Osteoblast (primary cell): ENCODE data around the gene PAWR. TPM values are rescaled to one million over a fixed set of nuclear protein-coding genes. Genes with fewer than 3 reads are reported as not detected.

Experiments
- DNase-seq: peaks from one replicate; pipeline ENCODE4 v3.0.0; 2011; ENCODE audit warnings: low spot score, mixed read lengths; ENCODE audit not compliant: insufficient read length; ENCODE audit errors: missing footprints
- H2AFZ ChIP-seq: 2 replicates; pipeline ENCODE4 v1.6.0; 2011; ENCODE audit warnings: mild to moderate bottlenecking, low read length
- H3K27ac ChIP-seq: 2 replicates; pipeline ENCODE4 v1.5.1; 2011; ENCODE audit warnings: mild to moderate bottlenecking, low read depth, low read length, moderate library complexity
- H3K27me3 ChIP-seq: 2 replicates; pipeline ENCODE4 v1.6.0; 2012; ENCODE audit warnings: mild to moderate bottlenecking, control low read depth, inconsistent platforms, low read length, moderate library complexity; ENCODE audit not compliant: insufficient read depth
- H3K36me3 ChIP-seq: 2 replicates; pipeline ENCODE4 v1.5.1; 2011; ENCODE audit warnings: mild to moderate bottlenecking, low read length, control low read depth, moderate library complexity; ENCODE audit not compliant: insufficient read depth
- H3K4me1 ChIP-seq: 2 replicates; pipeline ENCODE4 v1.5.1; 2011; ENCODE audit warnings: mild to moderate bottlenecking, low read length, control low read depth, moderate library complexity; ENCODE audit not compliant: insufficient read depth
- H3K4me2 ChIP-seq: 2 replicates; pipeline ENCODE4 v1.6.0; 2011; ENCODE audit warnings: mild to moderate bottlenecking, low read length; ENCODE audit not compliant: insufficient read depth
- H3K4me3 ChIP-seq: fragments of 200-600 bp; sonication (generic); 3 replicates; pipeline ENCODE4 v1.5.1; 2012; ENCODE audit warnings: mild to moderate bottlenecking, low read length, inconsistent platforms; ENCODE audit not compliant: insufficient read depth
- H3K79me2 ChIP-seq: 2 replicates; pipeline ENCODE4 v1.6.0; 2012; ENCODE audit warnings: mild to moderate bottlenecking, low read length, control low read depth, inconsistent platforms; ENCODE audit not compliant: insufficient read depth
- H3K9me3 ChIP-seq: 2 replicates; pipeline ENCODE4 v1.5.1; 2011; ENCODE audit warnings: low read depth, low read length, control low read depth
- H4K20me1 ChIP-seq: 2 replicates; pipeline ENCODE4 v1.6.0; 2012; ENCODE audit warnings: mild to moderate bottlenecking, low read length, control low read depth; ENCODE audit not compliant: insufficient read depth
- CTCF ChIP-seq: IDR thresholded peaks from 2 replicates; pipeline ENCODE4 v1.5.1; 2011; ENCODE audit warnings: mild to moderate bottlenecking, low read depth, low read length, moderate library complexity; ENCODE audit errors: extremely low read depth
- total RNA-seq: library from RNA; depleted of rRNA; stranded (reverse); fragments of >200 nt; gene quantifications from 2 replicates; pipeline ENCODE4 v1.2.3, GENCODE V29; 2012

The PAWR gene
- total RNA-seq, 1 donor: 78.5 TPM

- Histone ChIP-seq H3K4me3 (no peak overlapping the region), H4K20me1 (peaks cover 10% of the 10 kb centered on the region), H3K9me3 (no peaks in the 10 kb centered on the region), H3K79me2 (peaks cover 95% of the 10 kb centered on the region), H3K4me2 (no peak overlapping the region), H2AFZ (no peak overlapping the region), H3K4me1 (peaks cover 17% of the 10 kb centered on the region), H3K27me3 (no peaks in the 10 kb centered on the region), H3K36me3 (peaks cover 21% of the 10 kb centered on the region), H3K27ac (no peak overlapping the region)
- no peak for TF ChIP-seq CTCF
- DNase-seq: no peak
Observed at GRCh38 chr12:79668113-79668512, 22.7 kb downstream of the PAWR start.

GRCh38 chr12:79665212-79665887 lies 25.4 kb downstream of the PAWR start:
- Histone ChIP-seq H3K36me3 (peaks cover 21% of the 10 kb centered on the region), H3K4me3 (no peak overlapping the region), H3K4me2 (no peak overlapping the region), H3K9me3 (no peaks in the 10 kb centered on the region), H4K20me1 (peaks cover 2% of the 10 kb centered on the region), H3K4me1 (peaks cover 19% of the 10 kb centered on the region), H3K79me2 (peaks cover 91% of the 10 kb centered on the region), H3K27ac (no peak overlapping the region), H3K27me3 (no peaks in the 10 kb centered on the region), H2AFZ (no peak overlapping the region)
- DNase-seq: no peak
- TF ChIP-seq CTCF: no peak

- no peak for DNase-seq
- H3K27me3 ChIP-seq: no peaks in the 10 kb centered on the region
- no peak for TF ChIP-seq CTCF
- peaks cover 2% of the 10 kb centered on the region for H4K20me1 ChIP-seq
- H2AFZ ChIP-seq: no peak overlapping the region
- no peak overlapping the region for H3K4me2 ChIP-seq
- peaks cover 93% of the 10 kb centered on the region for H3K79me2 ChIP-seq
- H3K9me3 ChIP-seq: no peaks in the 10 kb centered on the region
- peaks cover 18% of the 10 kb centered on the region for H3K4me1 ChIP-seq
- H3K27ac ChIP-seq: no peak overlapping the region
- no peak overlapping the region for H3K4me3 ChIP-seq
- peaks cover 21% of the 10 kb centered on the region for H3K36me3 ChIP-seq
Observed at GRCh38 chr12:79664518-79664917, 26.2 kb downstream of the PAWR start.

- Histone ChIP-seq H3K4me3 (no peak overlapping the region), H3K79me2 (peaks cover 93% of the 10 kb centered on the region), H3K27me3 (no peaks in the 10 kb centered on the region), H3K4me1 (peaks cover 18% of the 10 kb centered on the region), H2AFZ (no peak overlapping the region), H3K9me3 (no peaks in the 10 kb centered on the region), H3K4me2 (no peak overlapping the region), H3K36me3 (peaks cover 9% of the 10 kb centered on the region), H3K27ac (peak overlapping the region; percentile 49), H4K20me1 (peaks cover 6% of the 10 kb centered on the region)
- no peak for DNase-seq
- no peak for TF ChIP-seq CTCF
Observed at GRCh38 chr12:79662046-79662811, 28.5 kb downstream of the PAWR start.
